ENCODE data around the gene ULBP1. TPM values are rescaled to one million over a fixed set of nuclear protein-coding genes. Genes with fewer than 3 reads are reported as not detected.
A peak's percentile ranks its signal among the peaks of the same experiment; 100 is the strongest.
"Not testable (repeated sequence)": the region's sequence is repeated elsewhere in the genome, so short reads cannot be mapped to it uniquely, and the experiment has no call there.

The ULBP1 gene, protein sequence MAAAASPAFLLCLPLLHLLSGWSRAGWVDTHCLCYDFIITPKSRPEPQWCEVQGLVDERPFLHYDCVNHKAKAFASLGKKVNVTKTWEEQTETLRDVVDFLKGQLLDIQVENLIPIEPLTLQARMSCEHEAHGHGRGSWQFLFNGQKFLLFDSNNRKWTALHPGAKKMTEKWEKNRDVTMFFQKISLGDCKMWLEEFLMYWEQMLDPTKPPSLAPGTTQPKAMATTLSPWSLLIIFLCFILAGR
- 1 to 10 TPM in 3 of 4 donors, under 1 TPM in 1; 0.99 to 1.8 (median 1.6) TPM for polyA plus RNA-seq (ENCODE audit: insufficient read length in 4 of 4)

DNA sequence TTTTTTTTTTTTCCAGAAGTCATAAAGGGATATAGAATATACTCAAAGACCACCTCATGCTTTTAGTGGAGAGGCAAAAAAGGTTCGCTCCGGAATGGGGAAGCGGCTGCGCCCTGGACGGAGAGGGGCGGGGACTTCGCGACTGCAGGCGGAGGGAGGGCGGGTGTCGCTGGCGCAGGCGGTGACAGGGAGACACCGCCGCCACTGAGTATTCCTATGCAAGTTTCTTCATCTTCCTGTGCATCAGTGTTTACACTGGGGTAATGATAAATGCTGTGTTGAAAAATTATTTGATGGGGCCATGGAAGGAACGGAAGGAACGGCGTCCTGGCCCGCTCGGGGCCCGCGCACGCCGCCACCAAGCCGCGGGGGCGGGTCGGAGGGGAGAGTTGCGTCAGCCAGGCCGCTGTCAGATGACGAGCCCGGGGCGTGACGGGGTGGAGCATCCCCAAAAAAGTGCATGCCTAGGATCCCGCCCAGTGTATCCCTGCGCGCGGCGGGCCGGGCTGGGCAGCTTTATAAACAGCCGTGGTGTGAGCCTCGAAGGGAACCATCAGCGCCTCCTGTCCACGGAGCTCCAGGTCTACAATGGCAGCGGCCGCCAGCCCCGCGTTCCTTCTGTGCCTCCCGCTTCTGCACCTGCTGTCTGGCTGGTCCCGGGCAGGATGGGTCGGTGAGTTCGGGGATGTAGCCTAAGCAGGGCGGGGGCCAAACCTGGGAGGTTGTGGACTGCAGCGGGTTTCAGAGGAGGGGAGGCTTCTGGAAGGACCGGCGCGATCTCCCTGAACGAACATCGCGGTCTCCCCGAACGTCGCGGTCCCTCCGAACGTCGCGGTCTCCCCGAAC, at the start of gene ULBP1:
ULBP1 (plus strand) TSS at position 482 of the 846 bp plus-strand sequence; CDS start at position 589, 107 bp downstream.
- peak in 1 of 4 donors; percentile 60 for DNase-seq (ENCODE audit: low read depth in 4 of 4, low spot score in 2 of 4)

DNA sequence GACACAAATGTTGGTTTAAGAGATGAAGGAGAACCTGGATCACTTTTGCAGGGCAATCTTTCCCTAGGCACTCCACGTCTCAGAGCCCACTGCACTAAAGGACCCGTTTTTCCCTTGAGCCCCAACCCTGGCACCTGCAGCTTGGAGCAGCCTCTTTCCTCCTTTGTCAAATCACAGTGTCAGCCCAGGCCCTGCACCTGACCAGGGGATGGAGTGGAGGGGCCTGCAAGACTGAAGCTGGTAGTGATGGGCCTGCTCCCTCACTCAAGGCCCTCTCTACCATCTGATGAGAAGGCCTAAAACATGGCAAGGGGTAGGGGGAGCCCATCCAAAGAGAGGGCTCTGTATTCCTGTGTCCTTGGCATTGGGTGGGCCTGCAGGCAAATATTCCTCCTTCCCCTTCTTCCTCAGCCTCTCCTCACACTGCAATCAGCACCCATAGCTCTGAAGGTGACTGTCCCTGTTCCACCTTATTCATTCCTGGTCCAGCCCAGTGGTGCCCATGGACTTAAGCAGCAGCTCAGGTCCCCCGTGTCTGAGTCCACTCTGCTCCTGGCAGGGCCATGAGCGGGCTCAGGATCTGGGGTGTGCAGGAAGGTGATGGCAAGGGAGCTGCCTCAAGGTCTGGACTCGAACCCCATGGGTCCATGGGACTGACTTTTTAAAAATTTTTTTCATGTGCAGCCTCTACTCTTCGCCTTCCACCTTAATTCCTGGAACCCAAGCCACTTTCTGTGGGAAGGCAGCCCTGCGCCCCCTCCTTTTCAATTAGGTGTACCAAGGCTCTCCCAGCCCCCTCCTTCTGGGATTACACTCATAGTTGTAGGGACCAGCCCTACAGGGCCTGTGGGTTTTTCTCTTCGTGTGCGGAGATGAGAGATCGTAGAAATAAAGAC, 47.5 kb upstream of the ULBP1 start:
- DNase-seq (ENCODE audit: low read depth in 4 of 4, low spot score in 2 of 4) = no peak

DNA sequence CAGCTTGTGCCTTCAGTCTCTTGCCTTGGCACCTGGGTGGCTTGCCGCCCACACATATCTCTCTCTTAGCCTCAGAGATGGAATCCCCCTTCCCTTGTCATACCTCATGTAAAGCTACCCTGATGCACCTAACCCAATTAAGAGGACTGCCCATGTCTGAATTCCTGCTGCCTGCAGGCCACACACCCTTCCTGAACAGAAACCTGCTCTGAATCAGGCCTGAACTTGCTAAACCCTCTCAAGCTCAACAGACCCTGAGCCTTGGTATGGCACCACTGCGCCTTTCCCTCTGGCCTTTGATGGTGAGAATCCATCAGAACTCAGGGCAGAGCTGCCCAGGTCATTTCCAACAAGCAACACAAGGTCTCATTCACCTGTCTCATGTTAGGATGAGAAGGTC, 46.1 kb upstream of the ULBP1 start:
- DNase-seq (ENCODE audit: low read depth in 4 of 4, low spot score in 2 of 4) = no peak

DNA sequence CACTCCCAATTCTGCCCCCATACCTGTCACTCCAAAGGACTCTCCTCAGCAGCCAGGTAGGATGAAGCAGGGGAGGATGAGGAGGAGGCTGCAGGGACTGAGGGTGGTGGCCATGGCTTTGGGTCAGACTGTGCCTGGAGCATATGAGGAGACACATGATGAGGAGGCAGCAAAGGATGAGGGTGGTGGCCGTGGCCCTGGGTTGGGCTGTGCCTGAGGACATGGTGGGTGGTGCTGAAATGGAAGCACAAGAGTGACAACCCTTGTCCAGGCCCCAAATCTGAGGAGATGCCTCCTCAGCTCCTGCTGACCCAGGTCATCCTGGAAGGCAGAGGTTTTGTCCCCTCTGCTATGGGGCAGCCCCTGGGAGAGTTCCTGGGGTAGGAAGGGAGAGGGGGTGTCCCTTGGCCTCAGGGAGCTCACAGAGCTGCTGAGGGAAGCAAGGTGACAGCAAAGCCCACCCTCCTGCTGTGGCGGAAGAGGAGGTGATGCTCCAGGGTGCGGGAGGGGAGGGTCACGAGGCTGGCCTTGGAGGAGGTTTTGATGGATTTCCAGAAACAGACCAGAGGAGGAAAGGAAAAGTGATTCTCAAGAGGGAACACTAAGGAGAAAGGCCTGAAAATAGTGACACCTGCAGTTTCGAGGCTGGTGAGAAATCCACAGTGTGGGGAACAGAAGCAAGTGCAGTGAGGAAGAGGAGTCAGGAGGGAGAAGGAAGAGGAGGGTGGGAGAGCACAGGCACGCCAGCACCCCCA, 45.4 kb upstream of the ULBP1 start:
- DNase-seq (ENCODE audit: low read depth in 4 of 4, low spot score in 2 of 4) = no peak

DNA sequence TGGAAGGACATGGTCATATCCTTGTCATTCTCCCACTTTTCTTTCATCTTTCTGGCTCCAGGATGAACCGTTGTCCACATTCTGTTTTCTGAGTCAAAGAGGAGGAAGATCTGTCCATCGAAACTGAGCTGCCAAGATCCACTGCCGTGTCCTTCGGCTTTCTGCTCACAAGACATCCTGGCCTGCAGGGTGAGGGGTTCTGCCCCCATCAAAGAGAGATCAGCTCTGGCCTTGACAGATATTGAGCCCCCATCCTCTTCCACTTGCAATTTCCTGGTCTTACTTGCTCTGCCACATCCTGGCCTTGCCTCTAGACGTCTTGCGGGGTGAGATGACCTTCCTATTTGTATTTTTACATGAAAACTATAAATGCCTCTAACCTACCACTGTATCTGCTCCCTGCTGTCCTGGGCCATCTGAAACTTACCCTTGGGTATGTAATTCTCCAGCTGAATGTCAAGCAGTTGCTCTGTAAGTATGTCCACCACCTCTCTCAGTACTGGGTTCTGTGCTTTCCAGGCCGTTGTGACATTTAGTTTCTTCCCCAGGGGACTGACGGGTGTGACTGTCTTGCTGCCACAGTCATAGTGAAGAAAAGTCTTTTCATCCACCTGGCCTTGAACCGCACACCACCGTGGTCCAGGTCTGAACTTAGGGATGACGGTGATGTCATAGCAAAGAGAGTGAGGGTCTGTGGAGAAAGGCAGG, 44.5 kb upstream of the ULBP1 start:
- DNase-seq (ENCODE audit: low read depth in 4 of 4, low spot score in 2 of 4) = not testable (repeated sequence)

DNA sequence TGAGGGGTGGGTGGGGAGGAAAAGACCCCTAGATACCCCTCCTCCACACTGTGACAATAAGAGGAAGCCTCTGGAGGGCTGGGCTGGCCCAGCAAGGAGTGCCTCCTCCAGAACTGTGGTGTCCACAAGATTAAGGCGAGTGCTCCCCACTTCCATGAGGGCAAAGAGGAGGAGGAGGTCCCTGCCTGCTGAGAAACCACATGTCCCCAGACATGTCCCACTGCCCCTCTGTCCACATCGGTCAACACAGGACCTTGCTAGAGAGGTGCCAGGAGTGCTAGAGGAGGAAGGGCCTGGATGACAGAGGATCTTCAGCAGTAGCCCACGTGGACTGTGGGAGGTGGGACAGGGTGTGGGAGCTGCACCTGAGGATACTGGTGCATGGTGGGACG, 43.9 kb upstream of the ULBP1 start:
- no peak for DNase-seq (ENCODE audit: low read depth in 4 of 4, low spot score in 2 of 4)

DNA sequence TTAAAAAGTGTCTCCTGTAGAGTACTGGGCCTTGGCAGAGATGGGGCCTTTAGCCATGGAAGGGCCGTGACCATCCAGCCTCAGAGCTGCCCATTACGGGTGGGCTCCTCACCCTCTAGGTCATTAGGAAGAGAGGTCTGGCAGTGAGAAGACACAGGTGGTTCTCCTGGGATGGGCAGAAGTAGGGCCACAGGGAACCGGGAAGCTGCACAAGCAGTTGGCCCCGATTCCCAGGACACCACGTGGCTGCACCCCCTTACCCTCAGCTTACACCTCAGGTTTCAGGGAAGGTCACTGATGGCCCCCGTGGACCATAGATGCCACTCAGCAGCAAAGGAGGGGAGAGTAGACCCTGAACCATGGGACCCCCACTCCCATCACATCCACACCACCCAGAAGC, 42.4 kb upstream of the ULBP1 start:
- no peak for DNase-seq (ENCODE audit: low read depth in 4 of 4, low spot score in 2 of 4)

DNA sequence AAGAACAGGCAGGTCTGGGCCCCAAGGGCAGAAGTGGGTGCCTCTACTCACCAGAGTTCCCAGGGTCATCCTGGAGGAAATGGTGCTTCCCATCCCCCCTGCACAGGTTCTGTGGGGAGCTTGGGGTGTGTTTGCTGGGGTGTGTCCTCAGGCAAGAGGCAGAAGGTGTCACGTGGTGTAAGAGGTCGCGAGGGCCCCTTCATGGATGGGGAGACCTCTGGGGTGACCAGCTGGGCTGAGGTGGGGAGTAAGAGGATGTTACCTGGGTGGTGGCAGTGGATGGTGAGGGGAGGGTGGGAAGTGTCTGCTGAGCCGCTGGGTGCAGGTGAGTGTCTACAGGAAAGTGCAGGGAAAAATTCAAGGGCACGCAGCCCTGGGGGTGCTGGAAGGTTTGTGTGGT, 41.7 kb upstream of the ULBP1 start:
- DNase-seq (ENCODE audit: low read depth in 4 of 4, low spot score in 2 of 4) = not testable (repeated sequence)

DNA sequence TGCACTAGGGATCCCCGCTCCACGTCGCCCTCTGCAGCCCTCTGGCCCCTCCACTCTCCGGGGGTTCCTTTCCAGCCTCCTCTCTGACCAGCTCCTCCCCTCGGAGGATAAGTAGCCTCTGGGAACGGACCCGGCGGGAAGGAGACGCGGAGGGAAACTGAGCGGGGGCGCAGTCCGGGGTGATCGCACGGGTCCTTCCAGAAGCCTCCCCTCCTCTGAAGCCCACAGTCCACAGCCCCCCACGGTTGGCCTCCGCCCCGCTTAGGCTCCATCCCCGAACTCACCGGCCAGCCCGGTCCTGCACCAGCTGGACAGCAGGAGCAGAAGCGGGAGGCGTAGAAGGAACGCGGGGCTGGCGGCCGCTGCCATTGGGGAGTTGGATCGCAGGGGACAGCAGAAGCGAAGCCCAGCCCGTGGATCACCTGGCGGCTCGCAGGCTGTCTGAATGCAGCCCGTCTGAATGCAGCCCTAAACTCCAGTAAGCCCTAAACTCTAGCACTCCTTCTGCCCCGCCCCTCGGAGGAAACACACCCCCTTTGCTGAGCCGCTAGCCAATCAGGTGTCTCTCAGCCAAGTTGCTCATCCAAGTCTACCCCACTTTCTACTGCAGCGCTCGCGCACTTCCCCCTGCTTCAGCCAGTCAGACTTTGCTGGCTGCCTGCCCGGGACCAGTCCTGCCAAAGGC, 41.0 kb upstream of the ULBP1 start, which contains the start of gene RAET1G:
RAET1G (minus strand) TSS at position 480 of the 685 bp plus-strand sequence; CDS start at position 369, 111 bp downstream.
- peak in 3 of 4 donors; percentile 62 to 86 (median 82) for DNase-seq (ENCODE audit: low read depth in 4 of 4, low spot score in 2 of 4)

DNA sequence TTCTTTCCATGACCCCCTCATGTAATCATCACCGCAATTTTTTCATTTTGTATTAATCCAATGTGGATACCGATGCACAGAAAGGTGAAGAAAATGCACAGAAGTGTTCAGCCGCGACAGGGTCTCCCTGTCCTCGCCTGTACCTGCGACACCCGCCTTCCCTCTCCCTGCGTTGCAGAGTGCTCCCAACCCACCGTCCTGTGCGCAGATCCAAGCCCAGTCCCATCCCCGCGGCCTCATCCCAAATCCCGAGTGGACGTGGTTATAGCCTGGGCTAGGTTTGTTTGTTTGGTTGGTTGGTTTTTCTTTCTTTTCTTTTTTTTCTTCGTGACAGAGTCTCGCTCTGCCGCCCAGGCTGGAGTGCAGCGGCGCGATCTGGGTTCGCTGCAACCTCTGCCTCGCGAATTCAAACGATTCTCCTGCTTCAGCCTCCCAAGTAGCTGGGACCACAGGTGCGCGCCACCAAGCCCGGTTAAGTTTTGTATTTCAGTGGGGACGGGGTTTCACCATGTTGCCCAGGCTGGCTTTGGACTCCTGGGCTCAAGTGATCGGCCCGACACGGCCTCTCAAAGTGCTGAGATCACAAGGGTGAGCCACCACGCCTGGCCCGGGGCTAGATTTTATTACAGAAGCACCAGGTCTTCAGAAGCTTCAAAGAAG, 40.3 kb upstream of the ULBP1 start:
- DNase-seq (ENCODE audit: low read depth in 4 of 4, low spot score in 2 of 4) = no peak

DNA sequence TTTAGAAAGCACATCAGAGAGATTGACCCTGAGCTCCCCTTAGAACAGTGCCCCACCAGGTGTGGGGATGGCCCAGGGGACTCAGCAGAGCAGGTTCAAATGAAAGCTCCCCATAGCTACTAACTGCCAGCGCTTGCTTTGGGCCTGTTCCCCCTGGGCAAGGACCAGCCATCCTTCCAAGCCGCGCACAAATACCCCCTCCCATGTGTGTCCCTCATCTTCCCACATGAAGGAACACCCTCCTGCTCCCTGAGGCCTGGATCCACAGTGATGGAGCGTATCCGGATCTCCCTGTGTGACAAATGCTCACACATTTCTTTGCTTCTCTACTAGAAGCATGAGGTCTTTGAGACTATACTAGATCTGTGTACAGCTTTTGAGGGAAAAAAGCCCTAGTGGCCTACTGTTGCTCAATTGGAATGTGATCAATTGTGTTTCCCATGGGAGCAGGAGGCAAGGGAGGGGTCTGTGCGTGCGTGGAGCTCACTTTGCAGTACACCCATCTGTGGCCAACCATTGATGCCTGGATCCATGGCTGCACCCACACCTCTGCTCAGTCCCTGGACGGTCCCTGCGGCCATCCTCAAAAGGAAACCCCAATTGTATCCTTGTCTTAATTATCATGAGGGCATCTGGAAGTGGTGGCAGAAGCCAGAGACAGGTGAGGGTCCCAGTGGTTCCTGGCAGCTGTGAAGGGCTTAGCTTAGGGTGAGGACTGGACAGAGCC, 39.4 kb upstream of the ULBP1 start:
- DNase-seq (ENCODE audit: low read depth in 4 of 4, low spot score in 2 of 4) = no peak

DNA sequence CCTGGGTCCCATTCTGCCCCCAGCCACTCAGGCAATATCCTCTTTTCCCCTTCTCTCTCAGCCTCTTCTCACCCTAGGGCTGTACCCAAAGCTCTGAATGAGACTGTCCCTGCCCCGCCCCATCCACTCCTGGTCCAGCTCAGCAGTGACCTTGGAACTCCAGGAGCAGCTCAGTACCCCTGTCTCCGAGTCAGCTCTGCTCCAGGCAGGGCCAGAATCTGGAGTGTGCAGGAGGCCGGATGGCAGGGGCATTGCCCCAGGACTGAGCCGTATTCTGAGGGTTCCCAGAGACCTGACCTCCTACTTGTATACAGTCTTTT, 38.9 kb upstream of the ULBP1 start:
- no peak for DNase-seq (ENCODE audit: low read depth in 4 of 4, low spot score in 2 of 4)

DNA sequence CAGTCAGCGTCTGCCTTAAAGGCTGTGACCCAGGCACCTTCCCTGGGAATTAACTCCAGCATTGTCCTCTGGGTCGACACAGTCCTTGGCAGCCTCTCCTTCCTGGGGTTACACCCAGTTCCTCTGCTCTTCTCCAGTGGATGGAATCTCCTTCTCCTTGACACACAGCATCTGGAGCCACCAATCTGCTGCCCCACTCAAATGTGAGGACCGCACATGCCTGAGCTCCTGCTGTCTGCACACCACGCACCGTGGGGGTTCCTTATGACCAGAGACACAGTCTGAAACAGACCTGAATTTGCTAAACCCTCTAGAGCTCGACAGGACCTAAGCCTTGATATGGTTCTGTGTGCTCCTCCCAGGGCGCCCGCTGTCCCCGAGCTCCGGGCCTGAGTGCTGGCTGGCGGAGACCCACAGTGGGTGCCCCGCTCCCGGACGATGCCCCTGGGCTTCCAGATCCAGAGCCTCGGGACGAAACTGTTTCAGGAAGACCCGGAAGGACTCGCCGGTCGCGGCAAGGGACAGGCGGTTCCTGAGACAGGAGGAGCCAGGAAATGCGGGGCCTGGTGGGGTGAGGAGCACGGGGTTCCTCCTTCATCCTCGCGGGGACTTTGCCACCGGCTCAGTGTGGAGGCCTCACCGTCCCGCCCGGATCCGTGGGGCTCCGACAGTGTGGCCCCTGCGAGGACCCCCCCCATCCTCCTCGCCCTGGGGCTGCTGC, 38.3 kb upstream of the ULBP1 start:
- no peak for DNase-seq (ENCODE audit: low read depth in 4 of 4, low spot score in 2 of 4)

DNA sequence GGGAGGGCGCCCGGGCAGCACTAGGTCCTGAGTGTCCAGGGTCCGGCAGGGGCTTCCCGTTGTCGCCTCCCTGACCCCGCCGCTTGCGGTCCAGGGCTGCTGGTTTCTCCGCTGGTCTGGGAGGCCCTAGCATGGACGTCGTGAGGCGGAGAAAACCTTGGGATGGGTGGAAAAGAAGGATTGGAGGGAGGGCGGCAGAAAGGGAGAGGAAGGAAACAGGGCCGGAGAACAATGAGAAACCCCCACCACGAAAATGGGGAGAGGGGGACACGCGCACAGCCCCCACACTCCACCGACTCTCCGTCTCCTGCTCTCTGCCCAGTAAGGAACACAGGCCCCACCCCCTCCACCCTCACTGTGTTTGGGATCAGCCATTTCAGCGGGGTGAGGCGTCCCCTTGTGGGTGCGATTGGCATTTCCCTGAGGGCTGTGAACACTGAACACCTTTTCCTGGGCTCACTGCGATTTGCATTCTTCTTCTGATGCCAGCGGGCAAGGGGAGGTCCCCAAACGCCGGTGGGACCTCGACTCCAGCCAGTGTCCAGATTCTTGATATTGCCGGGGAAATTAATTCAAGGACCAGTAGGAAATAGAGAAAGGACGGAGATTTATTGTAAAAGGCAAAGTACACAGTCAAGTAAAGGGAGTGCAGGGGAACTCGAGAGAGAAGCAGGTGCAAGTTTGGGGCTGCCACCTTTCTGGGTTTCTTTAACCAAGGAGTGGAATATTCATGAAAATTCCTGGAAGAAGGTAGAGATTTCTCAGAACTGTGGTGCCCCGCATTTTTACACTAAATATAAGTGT, 37.6 kb upstream of the ULBP1 start:
- peak in 1 of 4 donors; percentile 74 for DNase-seq (ENCODE audit: low read depth in 4 of 4, low spot score in 2 of 4)

DNA sequence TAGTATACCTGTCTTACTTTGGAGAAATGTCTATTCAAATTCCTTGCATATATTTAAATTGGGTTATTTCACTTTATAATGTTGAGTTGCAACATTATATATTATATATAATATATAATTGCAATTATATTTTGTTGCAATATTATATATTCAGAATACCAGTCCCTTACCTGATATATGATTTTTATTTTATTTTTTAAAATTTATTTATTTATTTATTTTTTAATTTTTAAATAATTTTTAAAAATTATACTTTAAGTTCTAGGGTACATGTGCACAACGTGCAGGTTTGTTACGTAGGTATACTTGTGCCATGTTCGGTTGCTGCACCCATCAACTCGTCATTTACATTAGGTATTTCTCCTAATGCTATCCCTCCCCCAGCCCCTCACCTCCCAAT, 36.7 kb upstream of the ULBP1 start:
- not testable (repeated sequence) for DNase-seq (ENCODE audit: low read depth in 4 of 4, low spot score in 2 of 4)

DNA sequence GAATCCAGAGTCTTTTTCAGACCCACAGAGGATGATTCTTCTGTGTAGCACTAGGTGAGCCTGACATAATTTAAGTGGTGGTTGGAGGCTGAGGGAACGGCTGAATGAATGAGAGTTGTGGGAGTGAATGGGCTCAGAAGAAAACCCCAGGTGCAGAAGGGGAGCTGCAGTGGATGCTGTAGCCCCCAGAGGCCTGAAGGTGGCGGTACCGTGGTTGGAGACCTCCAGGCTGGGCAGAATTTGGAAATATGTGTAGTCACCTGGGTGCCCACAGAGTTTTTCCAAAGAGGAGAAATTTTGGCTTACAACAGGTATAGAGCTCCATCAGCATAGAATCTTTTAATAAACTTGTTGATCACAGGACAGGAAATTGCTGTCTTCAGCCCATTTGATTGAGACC, 34.3 kb upstream of the ULBP1 start:
- DNase-seq (ENCODE audit: low read depth in 4 of 4, low spot score in 2 of 4) = no peak
